ENCODE results near the gene SPATA45.

GRCh38 chr1:212892108-212892507 is 44.7 kb upstream of the SPATA45 start:
- no peak for TF ChIP-seq CTCF (IDR thresholded peaks at IDR 0.05; ENCODE audit: insufficient read depth, low read length, poor library complexity, severe bottlenecking)
- TF ChIP-seq EZH2phosphoT487 (conservative IDR thresholded peaks at IDR 0.05; ENCODE audit: low read length): no peak
